Body of pancreas (tissue), 4 donors: ENCODE measurements around the gene FAM107A. TPM values are rescaled to one million over a fixed set of nuclear protein-coding genes. Genes with fewer than 3 reads are reported as not detected.

Experiments used
- ATAC-seq: fragments of 150-250 bp; one replicate; pipeline ENCODE4 v1.9.1; 2016
- DNase-seq, 4 donors: peaks; one replicate each; pipeline ENCODE4 v3.0.0-alpha.2; 2019
- H3K27ac ChIP-seq, 4 donors: fragments of 200-600 bp; sonication (generic); 1 replicate in 3 of 4; 2 replicates in 1 of 4; pipeline versions ENCODE4 v1.5.1 to v1.6.1; 2016 to 2019; ENCODE audit warnings: mild to moderate bottlenecking in 1 of 4, mixed read lengths in 1 of 4, moderate library complexity in 1 of 4
- H3K27me3 ChIP-seq, 2 donors: fragments of 200-600 bp; sonication (generic); one replicate each; pipeline ENCODE4 v1.6.0; 2016; ENCODE audit warnings: mild to moderate bottlenecking in 1 of 2
- H3K36me3 ChIP-seq, 2 donors: fragments of 200-600 bp; sonication (generic); replicated peaks in 1 of 2; 2 replicates each; pipeline ENCODE4 v1.5.1; 2016; ENCODE audit warnings: low read depth in 2 of 2; ENCODE audit not compliant: insufficient read depth in 1 of 2
- H3K4me1 ChIP-seq: fragments of 200-600 bp; sonication (generic); one replicate; pipeline ENCODE4 v1.6.0; 2016
- H3K4me3 ChIP-seq, 2 donors: fragments of 200-600 bp; sonication (generic); 1 replicate in 1 of 2; 2 replicates in 1 of 2; pipeline ENCODE4 v1.5.1; 2016 to 2019
- H3K9me3 ChIP-seq, 3 donors: fragments of 200-600 bp; sonication (generic); 1 replicate in 2 of 3; 2 replicates in 1 of 3; pipeline ENCODE4 v1.5.1; 2016
- CTCF ChIP-seq, 7 experiments: fragments of 450-650 bp in 4 of 7; fragments of 200-600 bp in 3 of 7; sonication (generic) in 3 of 7; IDR thresholded peaks; one replicate each; pipeline ENCODE4 v1.5.1; 2016 to 2019; ENCODE audit warnings: antibody characterized with exemption in 7 of 7
- POLR2A ChIP-seq, 3 donors: fragments of 450-650 bp; IDR thresholded peaks; one replicate each; pipeline ENCODE4 v1.6.1; 2016; ENCODE audit warnings: antibody characterized with exemption in 3 of 3, mild to moderate bottlenecking in 2 of 3
- WGBS, 2 donors: methylation state at CpG; one replicate each; pipeline ENCODE4 v1.1.5; 2017; 5-methylcytosine and 5-hydroxymethylcytosine counted together
- intact Hi-C: fragments of 100-400 bp; cut with DNase I; formaldehyde crosslinking; loops from one replicate; pipeline ENCODE4 v1.15.1; 2023
- total RNA-seq, 2 donors: library from RNA; depleted of rRNA; stranded (reverse); fragments of >200 nt; gene quantifications; one replicate each; pipeline ENCODE4 v1.1.0, GENCODE V29; 2016

The FAM107A gene
- total RNA-seq, 2 donors from 2014 or later: 14.5 to 26.4 TPM

GRCh38 chr3:58560771-58561311 is 16.4 kb downstream of the FAM107A start:
- no peaks in the 10 kb centered on the region for H3K9me3 ChIP-seq
- intact Hi-C loops: no loop called here
- no peak overlapping the region for H3K27ac ChIP-seq

GRCh38 chr3:58559586-58559985 is 17.6 kb downstream of the FAM107A start:
- H3K9me3 ChIP-seq: no peaks in the 10 kb centered on the region
- no peak for TF ChIP-seq POLR2A (IDR thresholded peaks at IDR 0.05)
- no peak for TF ChIP-seq CTCF (IDR thresholded peaks at IDR 0.05)
- DNase-seq (no peak), ATAC-seq (no peak)
- no peak overlapping the region for H3K4me3 ChIP-seq
- no peaks in the 10 kb centered on the region for H3K4me1 ChIP-seq
- no peak overlapping the region for H3K27ac ChIP-seq
- no peaks in the 10 kb centered on the region for H3K27me3 ChIP-seq
- 81 to 84% methylated on average over 5 of the region's 5 CpGs for WGBS, 2 donors
- intact Hi-C loops: no loop called here
- H3K36me3 ChIP-seq: no peaks in the 10 kb centered on the region

More at GRCh38 chr3:58560771-58561311, 16.4 kb downstream of the FAM107A start:
- ATAC-seq: peak; percentile 74
- DNase-seq: peak in 1 of 4 donors; percentile 43
- Histone ChIP-seq H3K4me1 (peaks cover 5% of the 10 kb centered on the region), H3K27me3 (no peaks in the 10 kb centered on the region), H3K4me3 (no peak overlapping the region), H3K36me3 (no peaks in the 10 kb centered on the region)
- WGBS, 2 donors: 72 to 75% methylated on average over 12 of the region's 12 CpGs
- TF ChIP-seq CTCF (IDR thresholded peaks at IDR 0.05) (peak in 3 of 7 experiments; percentile 23 to 38 (median 26)), POLR2A (IDR thresholded peaks at IDR 0.05) (no peak)

- no peaks in the 10 kb centered on the region for H3K4me1 ChIP-seq
- DNase-seq (no peak), ATAC-seq (no peak)
- 90 to 92% methylated on average over 6 of the region's 6 CpGs for WGBS, 2 donors
- H3K27me3 ChIP-seq: no peaks in the 10 kb centered on the region
- TF ChIP-seq CTCF (IDR thresholded peaks at IDR 0.05) (no peak), POLR2A (IDR thresholded peaks at IDR 0.05) (no peak)
- intact Hi-C loops: no loop called here
- no peaks in the 10 kb centered on the region for H3K36me3 ChIP-seq
- no peak overlapping the region for H3K27ac ChIP-seq
- no peak overlapping the region for H3K4me3 ChIP-seq
- H3K9me3 ChIP-seq: no peaks in the 10 kb centered on the region
Observed at GRCh38 chr3:58557491-58557890, 19.7 kb downstream of the FAM107A start.

GRCh38 chr3:58556761-58557221 is 20.4 kb downstream of the FAM107A start:
- TF ChIP-seq POLR2A (IDR thresholded peaks at IDR 0.05) (no peak), CTCF (IDR thresholded peaks at IDR 0.05) (no peak)
- no peak for DNase-seq
- Histone ChIP-seq H3K27ac (no peak overlapping the region), H3K4me1 (no peaks in the 10 kb centered on the region), H3K9me3 (no peaks in the 10 kb centered on the region), H3K36me3 (no peaks in the 10 kb centered on the region), H3K27me3 (no peaks in the 10 kb centered on the region), H3K4me3 (no peak overlapping the region)
- no peak for ATAC-seq
- WGBS, 2 donors: 65 to 81% methylated on average over 5 to 6 of the region's 6 CpGs
- intact Hi-C loops: no loop called here

GRCh38 chr3:58556001-58556400 is 21.2 kb downstream of the FAM107A start:
- no peak overlapping the region for H3K27ac ChIP-seq
- no peaks in the 10 kb centered on the region for H3K36me3 ChIP-seq
- H3K4me1 ChIP-seq: no peaks in the 10 kb centered on the region
- no peak for DNase-seq
- no peaks in the 10 kb centered on the region for H3K27me3 ChIP-seq
- no peaks in the 10 kb centered on the region for H3K9me3 ChIP-seq
- no peak overlapping the region for H3K4me3 ChIP-seq
- 92 to 93% methylated on average over 5 of the region's 5 CpGs for WGBS, 2 donors
- TF ChIP-seq POLR2A (IDR thresholded peaks at IDR 0.05) (no peak), CTCF (IDR thresholded peaks at IDR 0.05) (no peak)
- no peak for ATAC-seq
- intact Hi-C loops: no loop called here
